Karpas-422 (cell line): ENCODE measurements around the gene KIT. TPM values are rescaled to one million over a fixed set of nuclear protein-coding genes. Genes with fewer than 3 reads are reported as not detected.

Experiments
- DNase-seq: peaks from one replicate; pipeline ENCODE4 v3.0.0-alpha.2; 2015
- H2AFZ ChIP-seq: fragments of 200-600 bp; sonication (generic); 2 replicates; pipeline ENCODE4 v1.6.1; 2014; ENCODE audit warnings: antibody characterized with exemption, low read length, mixed read lengths
- H3K27ac ChIP-seq: fragments of 200-600 bp; sonication (generic); 2 replicates; pipeline ENCODE4 v1.5.1; 2014; ENCODE audit warnings: mild to moderate bottlenecking, low read length, moderate library complexity
- H3K27me3 ChIP-seq: fragments of 200-600 bp; sonication (generic); 2 replicates; pipeline ENCODE4 v1.6.1; 2014; ENCODE audit warnings: low read length, mixed read lengths
- H3K36me3 ChIP-seq: fragments of 200-600 bp; sonication (generic); 2 replicates; pipeline ENCODE4 v1.6.1; 2014; ENCODE audit warnings: low read length, mixed read lengths; ENCODE audit not compliant: insufficient read depth
- H3K4me1 ChIP-seq: fragments of 200-600 bp; sonication (generic); 2 replicates; pipeline ENCODE4 v1.6.1; 2014; ENCODE audit warnings: mild to moderate bottlenecking, low read length, mixed read lengths
- H3K4me2 ChIP-seq: fragments of 200-600 bp; sonication (generic); 2 replicates; pipeline ENCODE4 v1.6.1; 2014; ENCODE audit warnings: low read length, low read depth, mild to moderate bottlenecking; ENCODE audit not compliant: poor library complexity, severe bottlenecking
- H3K4me3 ChIP-seq: fragments of 200-600 bp; sonication (generic); 2 replicates; pipeline ENCODE4 v1.5.1; 2014; ENCODE audit warnings: mild to moderate bottlenecking, antibody characterized with exemption, low read length, mixed read lengths
- H3K79me2 ChIP-seq: fragments of 200-600 bp; sonication (generic); 2 replicates; pipeline ENCODE4 v1.6.1; 2014; ENCODE audit warnings: mild to moderate bottlenecking, low read length, mixed read lengths
- H3K9ac ChIP-seq: fragments of 200-600 bp; sonication (generic); 2 replicates; pipeline ENCODE4 v1.6.0; 2014; ENCODE audit warnings: low read length
- H3K9me2 ChIP-seq: fragments of 200-600 bp; sonication (generic), shearing (Covaris generic); replicated peaks from 2 replicates; pipeline ENCODE4 v1.6.0; 2014; ENCODE audit warnings: mild to moderate bottlenecking, low read length, moderate library complexity; ENCODE audit not compliant: insufficient read depth
- H3K9me3 ChIP-seq: fragments of 300-700, 200-600 bp; sonication (generic); 2 replicates; pipeline ENCODE4 v1.6.1; 2014; ENCODE audit warnings: low read length, mixed read lengths
- H4K20me1 ChIP-seq: fragments of 200-600 bp; sonication (generic); 2 replicates; pipeline ENCODE4 v1.6.1; 2014; ENCODE audit warnings: mild to moderate bottlenecking, antibody characterized with exemption, low read length, low read depth; ENCODE audit not compliant: insufficient read depth
- total RNA-seq: library from RNA; depleted of rRNA; stranded (reverse); fragments of >200 nt; shearing (Covaris generic); gene quantifications from 2 replicates; pipeline ENCODE4 v1.2.3, GENCODE V29; 2014; ENCODE audit warnings: low replicate concordance

The KIT gene
- total RNA-seq, 1 experiment from 2014 or later, result not detected

- H2AFZ ChIP-seq, result no peak overlapping the region
- H3K9ac ChIP-seq, result no peak overlapping the region
- no peaks in the 10 kb centered on the region for H3K9me2 ChIP-seq
- H4K20me1 ChIP-seq, result no peaks in the 10 kb centered on the region
- H3K36me3 ChIP-seq, result no peaks in the 10 kb centered on the region
- no peaks in the 10 kb centered on the region for H3K79me2 ChIP-seq
- no peak overlapping the region for H3K4me2 ChIP-seq
- no peaks in the 10 kb centered on the region for H3K27me3 ChIP-seq
- H3K27ac ChIP-seq, result no peak overlapping the region
- H3K4me3 ChIP-seq, result no peak overlapping the region
- H3K4me1 ChIP-seq, result no peaks in the 10 kb centered on the region
- H3K9me3 ChIP-seq, result no peaks in the 10 kb centered on the region
- DNase-seq, result no peak
Measured at GRCh38 chr4:54654753-54655152, 3.0 kb upstream of the KIT start.

GRCh38 chr4:54657185-54657550, 589 bp upstream of the KIT start:
- Histone ChIP-seq H3K27ac (no peak overlapping the region), H3K4me3 (no peak overlapping the region), H3K9me2 (no peaks in the 10 kb centered on the region), H3K4me1 (no peaks in the 10 kb centered on the region), H3K4me2 (no peak overlapping the region), H3K36me3 (no peaks in the 10 kb centered on the region), H2AFZ (no peak overlapping the region), H3K79me2 (no peaks in the 10 kb centered on the region), H3K9me3 (no peaks in the 10 kb centered on the region), H3K9ac (no peak overlapping the region), H4K20me1 (no peaks in the 10 kb centered on the region), H3K27me3 (no peaks in the 10 kb centered on the region)
- no peak for DNase-seq

- H3K79me2 ChIP-seq, result no peaks in the 10 kb centered on the region
- H3K27ac ChIP-seq, result no peak overlapping the region
- H3K4me3 ChIP-seq, result no peak overlapping the region
- H3K4me1 ChIP-seq, result no peaks in the 10 kb centered on the region
- no peak for DNase-seq
- H3K9ac ChIP-seq, result no peak overlapping the region
- H3K27me3 ChIP-seq, result no peaks in the 10 kb centered on the region
- H2AFZ ChIP-seq, result no peak overlapping the region
- H4K20me1 ChIP-seq, result no peaks in the 10 kb centered on the region
- H3K9me2 ChIP-seq, result no peaks in the 10 kb centered on the region
- no peak overlapping the region for H3K4me2 ChIP-seq
- no peaks in the 10 kb centered on the region for H3K36me3 ChIP-seq
- H3K9me3 ChIP-seq, result no peaks in the 10 kb centered on the region
Measured at GRCh38 chr4:54658252-54659093, 716 bp downstream of the KIT start.

GRCh38 chr4:54659313-54659712, 1.6 kb downstream of the KIT start:
- H3K9me3 ChIP-seq, result no peaks in the 10 kb centered on the region
- no peak overlapping the region for H3K4me2 ChIP-seq
- H3K36me3 ChIP-seq, result no peaks in the 10 kb centered on the region
- H3K27ac ChIP-seq, result no peak overlapping the region
- no peaks in the 10 kb centered on the region for H3K4me1 ChIP-seq
- H2AFZ ChIP-seq, result no peak overlapping the region
- no peak overlapping the region for H3K9ac ChIP-seq
- H3K9me2 ChIP-seq, result no peaks in the 10 kb centered on the region
- H4K20me1 ChIP-seq, result no peaks in the 10 kb centered on the region
- no peak for DNase-seq
- no peaks in the 10 kb centered on the region for H3K79me2 ChIP-seq
- H3K4me3 ChIP-seq, result no peak overlapping the region
- no peaks in the 10 kb centered on the region for H3K27me3 ChIP-seq

GRCh38 chr4:54659749-54660535, 2.2 kb downstream of the KIT start:
- Histone ChIP-seq H3K9me3 (no peaks in the 10 kb centered on the region), H3K4me2 (no peak overlapping the region), H3K4me3 (no peak overlapping the region), H4K20me1 (no peaks in the 10 kb centered on the region), H2AFZ (no peak overlapping the region), H3K79me2 (no peaks in the 10 kb centered on the region), H3K36me3 (no peaks in the 10 kb centered on the region), H3K27me3 (no peaks in the 10 kb centered on the region), H3K9ac (no peak overlapping the region), H3K27ac (no peak overlapping the region), H3K9me2 (no peaks in the 10 kb centered on the region), H3K4me1 (no peaks in the 10 kb centered on the region)
- DNase-seq, result no peak

- Histone ChIP-seq H3K9ac (no peak overlapping the region), H3K27me3 (no peaks in the 10 kb centered on the region), H3K27ac (no peak overlapping the region)
Measured at GRCh38 chr4:54660591-54660990, 2.8 kb downstream of the KIT start.

GRCh38 chr4:54661169-54661568, 3.4 kb downstream of the KIT start:
- Histone ChIP-seq H3K27me3 (no peaks in the 10 kb centered on the region), H3K9ac (no peak overlapping the region), H2AFZ (no peak overlapping the region), H3K27ac (no peak overlapping the region), H3K4me1 (no peaks in the 10 kb centered on the region), H4K20me1 (no peaks in the 10 kb centered on the region), H3K4me2 (no peak overlapping the region), H3K79me2 (no peaks in the 10 kb centered on the region), H3K9me3 (no peaks in the 10 kb centered on the region), H3K9me2 (no peaks in the 10 kb centered on the region), H3K36me3 (no peaks in the 10 kb centered on the region), H3K4me3 (no peak overlapping the region)
- DNase-seq, result no peak

More at GRCh38 chr4:54660591-54660990, 2.8 kb downstream of the KIT start:
- no peaks in the 10 kb centered on the region for H3K9me2 ChIP-seq
- H3K4me3 ChIP-seq, result no peak overlapping the region
- no peaks in the 10 kb centered on the region for H3K36me3 ChIP-seq
- DNase-seq, result no peak
- H4K20me1 ChIP-seq, result no peaks in the 10 kb centered on the region
- no peaks in the 10 kb centered on the region for H3K79me2 ChIP-seq
- H3K4me1 ChIP-seq, result no peaks in the 10 kb centered on the region
- H2AFZ ChIP-seq, result no peak overlapping the region
- no peaks in the 10 kb centered on the region for H3K9me3 ChIP-seq
- no peak overlapping the region for H3K4me2 ChIP-seq

- no peak for DNase-seq
- Histone ChIP-seq H3K27ac (no peak overlapping the region), H3K4me3 (no peak overlapping the region), H3K79me2 (no peaks in the 10 kb centered on the region), H3K4me1 (no peaks in the 10 kb centered on the region), H3K9ac (no peak overlapping the region), H3K9me2 (no peaks in the 10 kb centered on the region), H3K9me3 (no peaks in the 10 kb centered on the region), H3K4me2 (no peak overlapping the region), H4K20me1 (no peaks in the 10 kb centered on the region), H3K36me3 (no peaks in the 10 kb centered on the region), H2AFZ (no peak overlapping the region), H3K27me3 (no peaks in the 10 kb centered on the region)
Measured at GRCh38 chr4:54661686-54662085, 3.9 kb downstream of the KIT start.
